Common myeloid progenitor, CD34-positive (primary cell): Measurements from ENCODE around the gene HSPB9.
A peak's percentile ranks its signal among the peaks of the same experiment; 100 is the strongest.

Experiments used
- CTCF ChIA-PET: fragments of 350-600 bp; sonication (Branson Sonifier 250); formaldehyde crosslinking; loops from one replicate; lab custom pipeline; 2021; ENCODE audit warnings: antibody characterized with exemption; lab: Charles Lee
- POLR2A ChIA-PET: fragments of 350-600 bp; sonication (Branson Sonifier 250); formaldehyde crosslinking; loops from one replicate; lab custom pipeline; 2021; ENCODE audit warnings: antibody characterized with exemption; lab: Charles Lee
- DNase-seq, 3 donors: peaks; one replicate each; pipeline versions ENCODE4 v3.0.0 to v3.0.0-alpha.2; 2013
- H3K27ac ChIP-seq, 2 experiments: 1 replicate in 1 of 2; 2 replicates in 1 of 2; pipeline ENCODE4 v1.7.0; 2013; ENCODE audit warnings: inconsistent platforms in 2 of 2, low read length in 2 of 2, mild to moderate bottlenecking in 2 of 2, low read depth in 1 of 2, moderate library complexity in 1 of 2; ENCODE audit not compliant: severe bottlenecking in 2 of 2, insufficient read depth in 1 of 2, poor library complexity in 1 of 2
- H3K27me3 ChIP-seq, 5 experiments: replicated peaks in 2 of 5; 1 replicate in 3 of 5; 2 replicates in 2 of 5; pipeline versions ENCODE4 v1.6.1 to v1.7.0; 2013; ENCODE audit warnings: low read length in 4 of 5, mild to moderate bottlenecking in 2 of 5, moderate library complexity in 2 of 5, inconsistent platforms in 1 of 5; ENCODE audit not compliant: insufficient read depth in 5 of 5, control insufficient read depth in 4 of 5
- H3K36me3 ChIP-seq, 4 experiments: 1 replicate in 2 of 4; 2 replicates in 2 of 4; pipeline versions ENCODE4 v1.6.1 to v1.7.0; 2013; ENCODE audit warnings: low read length in 3 of 4, control low read depth in 1 of 4, mild to moderate bottlenecking in 1 of 4; ENCODE audit not compliant: control insufficient read depth in 4 of 4, insufficient read depth in 4 of 4
- H3K4me1 ChIP-seq, 4 experiments: 1 replicate in 3 of 4; 2 replicates in 1 of 4; pipeline versions ENCODE4 v1.6.1 to v1.7.1; 2013; ENCODE audit warnings: low read length in 3 of 4, mild to moderate bottlenecking in 3 of 4, control low read depth in 1 of 4, inconsistent platforms in 1 of 4, moderate library complexity in 1 of 4; ENCODE audit not compliant: control insufficient read depth in 4 of 4, insufficient read depth in 4 of 4; ENCODE audit errors: control extremely low read depth in 1 of 4
- H3K4me3 ChIP-seq, 7 experiments: 1 replicate in 4 of 7; 2 replicates in 3 of 7; pipeline versions ENCODE4 v1.5.1 to v1.7.0; 2013; ENCODE audit warnings: mild to moderate bottlenecking in 7 of 7, low read length in 6 of 7, moderate library complexity in 6 of 7, inconsistent platforms in 2 of 7, low read depth in 2 of 7, control low read depth in 1 of 7; ENCODE audit not compliant: insufficient read depth in 4 of 7, control insufficient read depth in 1 of 7; ENCODE audit errors: extremely low read depth in 1 of 7
- H3K9me3 ChIP-seq, 5 experiments: 1 replicate in 4 of 5; 2 replicates in 1 of 5; pipeline versions ENCODE4 v1.6.1 to v1.7.1; 2013; ENCODE audit warnings: low read length in 4 of 5, mild to moderate bottlenecking in 2 of 5, inconsistent platforms in 1 of 5, low read depth in 1 of 5, moderate library complexity in 1 of 5; ENCODE audit not compliant: control insufficient read depth in 4 of 5, insufficient read depth in 2 of 5; ENCODE audit errors: control extremely low read depth in 1 of 5
- WGBS: methylation state at CpG from one replicate; pipeline ENCODE4 v1.1.5; 2013; ENCODE audit not compliant: insufficient coverage; 5-methylcytosine and 5-hydroxymethylcytosine counted together

The HSPB9 gene

GRCh38 chr17:42103221-42103954, 19.2 kb upstream of the HSPB9 start:
- CTCF ChIA-PET: interaction anchor here (0.8 to 21.8 kb wide), 7 partner anchors 9 to 112 kb away, joined by 3 to 381 read pairs (median 9); partner anchors contain the start of genes DHX58, DNAJC7 and NKIRAS2
- WGBS: 100% methylated on average over 11 of the region's 11 CpGs
- H3K27ac ChIP-seq: no peak overlapping the region
- no peaks in the 10 kb centered on the region for H3K9me3 ChIP-seq
- peaks cover 0 to 19% (median under 1%) of the 10 kb centered on the region in 4 experiments for H3K36me3 ChIP-seq
- POLR2A ChIA-PET: no interaction called here
- no peak overlapping the region for H3K4me3 ChIP-seq
- DNase-seq: no peak
- H3K4me1 ChIP-seq: peaks cover 0 to 17% (median 15%) of the 10 kb centered on the region in 4 experiments
- H3K27me3 ChIP-seq: no peaks in the 10 kb centered on the region

DNA sequence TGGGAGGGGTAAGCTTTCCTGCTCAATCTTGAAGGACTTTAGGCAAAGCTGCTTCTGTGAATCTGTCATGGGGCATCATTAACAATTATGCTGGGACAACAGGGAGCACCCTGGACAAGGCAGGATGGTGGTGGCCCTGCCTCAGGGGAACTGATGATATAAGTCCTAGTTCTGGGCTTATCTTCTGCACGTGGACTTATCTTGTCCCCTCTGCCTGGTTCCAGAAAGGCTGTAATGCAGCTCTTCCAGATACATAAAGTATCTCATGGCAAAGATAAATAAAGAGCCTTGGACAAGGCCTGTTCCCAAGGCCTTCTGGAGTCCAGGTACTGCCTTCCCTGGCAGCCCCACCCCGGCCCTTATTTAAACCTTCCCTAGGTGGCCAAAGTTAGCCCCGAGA, 18.3 kb upstream of the HSPB9 start:
- Histone ChIP-seq H3K27me3 (no peaks in the 10 kb centered on the region), H3K4me1 (peaks cover 0 to 17% (median 15%) of the 10 kb centered on the region in 4 experiments), H3K4me3 (no peak overlapping the region), H3K9me3 (no peaks in the 10 kb centered on the region), H3K27ac (no peak overlapping the region), H3K36me3 (peaks cover 0 to 27% (median 3%) of the 10 kb centered on the region in 4 experiments)
- CTCF ChIA-PET: interaction anchor here (0.6 to 21.8 kb wide), 7 partner anchors 8 to 81 kb away, joined by 3 to 381 read pairs (median 9); partner anchors contain the start of genes DHX58, DNAJC7 and NKIRAS2
- WGBS: no CpG with 5 or more reads among the region's 3 CpGs
- POLR2A ChIA-PET: no interaction called here
- DNase-seq: no peak

DNA sequence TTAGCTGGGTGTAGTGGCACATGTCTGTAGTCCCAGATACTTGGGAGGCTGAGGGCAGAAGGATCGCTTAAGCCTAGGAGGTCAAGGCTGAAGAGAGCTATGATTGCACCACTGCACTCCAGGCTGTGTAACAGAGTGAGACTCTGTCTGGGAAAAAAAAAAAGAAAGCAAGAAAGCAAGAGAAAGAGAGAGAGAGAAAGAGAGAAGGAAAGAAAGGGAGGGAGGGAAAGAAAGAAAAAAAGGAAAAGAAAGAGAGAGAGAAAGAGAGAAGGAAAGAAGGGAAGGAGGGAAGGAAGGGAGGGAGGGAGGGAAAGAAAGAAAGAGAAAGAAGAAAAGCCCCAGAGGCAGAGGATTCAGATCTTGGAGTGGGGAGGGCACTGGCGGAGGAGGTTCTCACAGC, 16.6 kb upstream of the HSPB9 start:
- Histone ChIP-seq H3K27ac (no peak overlapping the region), H3K9me3 (no peaks in the 10 kb centered on the region), H3K36me3 (peaks cover 0 to 29% (median 3%) of the 10 kb centered on the region in 4 experiments), H3K27me3 (no peaks in the 10 kb centered on the region), H3K4me3 (no peak overlapping the region), H3K4me1 (peaks cover 0 to 20% (median 15%) of the 10 kb centered on the region in 4 experiments)
- no peak for DNase-seq
- CTCF ChIA-PET: interaction anchor here (1.0 to 21.8 kb wide), 6 partner anchors 25 to 143 kb away, joined by 3 to 381 read pairs (median 4); partner anchors contain the start of genes DNAJC7 and NKIRAS2
- 100% methylated on average over 1 of the region's 2 CpGs for WGBS
- POLR2A ChIA-PET: interaction anchor here (1.0 kb wide), 1 partner anchor 14 kb away, joined by 3 read pairs; no protein-coding TSS in a partner anchor

DNA sequence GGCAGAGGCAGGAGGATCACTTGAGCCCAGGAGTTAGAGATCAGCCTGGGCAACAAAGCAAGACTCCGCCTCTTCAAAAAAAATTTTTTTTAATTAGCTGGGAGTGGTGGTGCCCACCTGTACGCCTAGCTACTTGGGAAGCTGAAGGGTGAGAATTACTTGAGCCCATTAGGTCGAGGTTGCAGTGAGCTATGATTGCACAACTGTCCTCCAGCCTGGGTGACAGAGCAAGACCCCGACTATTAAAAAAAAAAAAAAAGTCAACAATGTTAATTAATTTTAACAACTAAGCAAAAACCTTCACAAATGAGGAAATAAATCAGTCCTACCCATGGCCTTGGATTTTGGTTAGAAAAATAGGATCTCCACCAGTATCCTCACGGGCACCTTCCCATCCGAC, 15.5 kb upstream of the HSPB9 start:
- CTCF ChIA-PET: interaction anchor here (1.2 to 21.8 kb wide), 6 partner anchors 8 to 84 kb away, joined by 4 to 381 read pairs (median 8); partner anchors contain the start of genes DNAJC7, NKIRAS2 and ZNF385C
- WGBS: 65% methylated on average over 5 of the region's 6 CpGs
- Histone ChIP-seq H3K4me3 (peak overlapping the region in 3 of 7 experiments; percentile 45 to 65 (median 48)), H3K4me1 (peaks cover 2 to 23% (median 20%) of the 10 kb centered on the region in 4 experiments), H3K27ac (no peak overlapping the region), H3K27me3 (no peaks in the 10 kb centered on the region), H3K36me3 (peaks cover 0 to 29% (median 3%) of the 10 kb centered on the region in 4 experiments), H3K9me3 (no peaks in the 10 kb centered on the region)
- POLR2A ChIA-PET: no interaction called here
- peak in 1 of 3 donors; percentile 23 for DNase-seq

- Histone ChIP-seq H3K9me3 (no peaks in the 10 kb centered on the region), H3K4me1 (peaks cover 6 to 27% (median 26%) of the 10 kb centered on the region in 4 experiments), H3K36me3 (peaks cover 0 to 28% (median 3%) of the 10 kb centered on the region in 4 experiments), H3K27ac (no peak overlapping the region), H3K4me3 (peak overlapping the region in 6 of 7 experiments; percentile 36 to 65 (median 48)), H3K27me3 (no peaks in the 10 kb centered on the region)
- POLR2A ChIA-PET: interaction anchor here (0.9 kb wide), 1 partner anchor 9 kb away, joined by 3 read pairs; no protein-coding TSS in a partner anchor
- 38% methylated on average over 49 of the region's 51 CpGs for whole genome bisulfite sequencing
- CTCF ChIA-PET: interaction anchor here (1.0 to 21.8 kb wide), 8 partner anchors 9 to 149 kb away, joined by 3 to 381 read pairs (median 4); partner anchors contain the start of genes DNAJC7, NKIRAS2 and ZNF385C
- DNase-seq: peak; percentile 83 to 89 (median 88)
These were observed 14.7 kb upstream of the HSPB9 start for GRCh38 chr17:42107597-42108576.

DNA sequence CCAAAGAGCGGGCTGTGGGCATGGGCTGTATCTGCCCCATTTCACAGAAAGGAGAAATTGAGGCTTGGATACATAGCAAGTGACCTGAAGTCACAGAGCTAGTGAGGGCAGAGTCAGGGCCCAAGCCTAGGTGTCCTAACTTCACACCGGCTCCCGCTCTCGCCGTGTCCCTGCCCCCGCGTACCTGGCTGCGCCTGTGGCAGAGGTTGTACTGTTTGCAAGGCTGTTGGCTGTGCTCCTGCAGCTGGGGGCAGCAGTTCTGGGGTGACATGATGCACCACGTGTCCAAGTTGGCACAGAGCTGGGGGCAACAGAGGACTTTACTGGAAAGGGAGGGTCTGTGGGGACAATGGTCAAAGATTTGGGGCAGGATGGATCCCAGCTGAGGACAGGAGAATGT, 13.5 kb upstream of the HSPB9 start:
- Histone ChIP-seq H3K27ac (no peak overlapping the region), H3K4me1 (peaks cover 6 to 34% (median 31%) of the 10 kb centered on the region in 4 experiments), H3K9me3 (no peaks in the 10 kb centered on the region), H3K27me3 (no peaks in the 10 kb centered on the region), H3K4me3 (no peak overlapping the region), H3K36me3 (peaks cover 0 to 26% (median 8%) of the 10 kb centered on the region in 4 experiments)
- DNase-seq: no peak
- ChIA-PET POLR2A (interaction anchor here (0.9 kb wide), 1 partner anchor 10 kb away, joined by 3 read pairs; no protein-coding TSS in a partner anchor), CTCF (interaction anchor here (1.4 to 21.8 kb wide), 6 partner anchors 9 to 146 kb away, joined by 4 to 381 read pairs (median 18); partner anchors contain the start of genes CNP, DNAJC7 and NKIRAS2)
- WGBS: 97% methylated on average over 6 of the region's 9 CpGs
